Astrocyte (in vitro differentiated cells and primary cell): ENCODE data around the gene GBX1. TPM values are rescaled to one million over a fixed set of nuclear protein-coding genes. Genes with fewer than 3 reads are reported as not detected.
A peak's percentile ranks its signal among the peaks of the same experiment; 100 is the strongest.

Experiments used
- DNase-seq: peaks from one replicate; pipeline ENCODE4 v3.0.0-alpha.2; 2010; ENCODE audit warnings: low read depth
- FAIRE-seq: peaks from 2 replicates; lab custom pipeline; 2011; peaks lifted over from hg19 to GRCh38; lab: Jason Lieb, UNC
- H2AFZ ChIP-seq: 2 replicates; pipeline ENCODE4 v1.6.0; 2012; ENCODE audit warnings: low read depth, low read length, inconsistent platforms
- H3K27ac ChIP-seq: 2 replicates; pipeline ENCODE4 v1.5.1; 2011; ENCODE audit warnings: low read depth, low read length, inconsistent platforms
- H3K27me3 ChIP-seq: 2 replicates; pipeline ENCODE4 v1.6.0; 2011; ENCODE audit warnings: low read length, inconsistent platforms; ENCODE audit not compliant: insufficient read depth
- H3K36me3 ChIP-seq: 2 replicates; pipeline ENCODE4 v1.5.1; 2011; ENCODE audit warnings: low read length, inconsistent platforms; ENCODE audit not compliant: insufficient read depth
- H3K4me1 ChIP-seq: 2 replicates; pipeline ENCODE4 v1.5.1; 2011; ENCODE audit warnings: low read length, inconsistent platforms; ENCODE audit not compliant: insufficient read depth
- H3K4me2 ChIP-seq: 2 replicates; pipeline ENCODE4 v1.6.0; 2012; ENCODE audit warnings: low read length, inconsistent platforms
- H3K4me3 ChIP-seq: 2 replicates; pipeline ENCODE4 v1.5.1; 2011; ENCODE audit warnings: low read depth, mild to moderate bottlenecking, low read length, inconsistent platforms; ENCODE audit not compliant: insufficient read depth
- H3K79me2 ChIP-seq: 2 replicates; pipeline ENCODE4 v1.6.0; 2012; ENCODE audit warnings: mild to moderate bottlenecking, low read length, inconsistent platforms; ENCODE audit not compliant: insufficient read depth
- H3K9ac ChIP-seq: 2 replicates; pipeline ENCODE4 v1.6.0; 2012; ENCODE audit warnings: mild to moderate bottlenecking, low read length, inconsistent platforms
- H3K9me3 ChIP-seq: 2 replicates; pipeline ENCODE4 v1.5.1; 2012; ENCODE audit warnings: low read depth, mild to moderate bottlenecking, low read length, inconsistent platforms; ENCODE audit not compliant: insufficient read depth
- H4K20me1 ChIP-seq: 2 replicates; pipeline ENCODE4 v1.6.0; 2012; ENCODE audit warnings: low read length, inconsistent platforms; ENCODE audit not compliant: insufficient read depth
- H3K27ac Mint-ChIP-seq: one replicate; pipeline ENCODE4 v1.8.0; 2021; ENCODE audit warnings: mild to moderate bottlenecking, mixed read lengths; ENCODE audit not compliant: unreplicated experiment
- H3K27me3 Mint-ChIP-seq: one replicate; pipeline ENCODE4 v1.8.0; 2021; ENCODE audit warnings: low read depth, mixed read lengths; ENCODE audit not compliant: unreplicated experiment
- H3K36me3 Mint-ChIP-seq: one replicate; pipeline ENCODE4 v1.8.0; 2021; ENCODE audit warnings: low read depth, mixed read lengths; ENCODE audit not compliant: unreplicated experiment
- H3K4me1 Mint-ChIP-seq: one replicate; pipeline ENCODE4 v1.8.0; 2021; ENCODE audit warnings: low read depth, mixed read lengths; ENCODE audit not compliant: unreplicated experiment
- H3K4me3 Mint-ChIP-seq: one replicate; pipeline ENCODE4 v1.8.0; 2021; ENCODE audit warnings: mild to moderate bottlenecking, moderate library complexity, mixed read lengths; ENCODE audit not compliant: unreplicated experiment
- H3K9me3 Mint-ChIP-seq: one replicate; pipeline ENCODE4 v1.8.0; 2021; ENCODE audit warnings: mild to moderate bottlenecking, mixed read lengths; ENCODE audit not compliant: unreplicated experiment
- CTCF ChIP-seq: IDR thresholded peaks from 2 replicates; pipeline ENCODE4 v1.5.1; 2011; ENCODE audit warnings: low read depth, mild to moderate bottlenecking, inconsistent platforms, low read length, moderate library complexity; ENCODE audit not compliant: insufficient read depth
- EZH2 ChIP-seq: IDR thresholded peaks from 2 replicates; pipeline ENCODE4 v1.6.1; 2012; ENCODE audit warnings: mild to moderate bottlenecking, low read length, inconsistent platforms; ENCODE audit not compliant: insufficient read depth
- total RNA-seq: library from RNA; stranded (reverse); gene quantifications from 2 replicates; pipeline ENCODE4 v1.2.1, GENCODE V29; 2021

Gene GBX1
- total RNA-seq, 1 donor from 2014 or later = not detected

- Histone ChIP-seq H3K4me1 (peaks cover 14% of the 10 kb centered on the region), H3K4me3 (no peak overlapping the region), H3K4me2 (no peak overlapping the region), H4K20me1 (peaks cover 74% of the 10 kb centered on the region), H3K9ac (no peak overlapping the region), H3K36me3 (peaks cover 7% of the 10 kb centered on the region), H3K27me3 (no peaks in the 10 kb centered on the region), H3K79me2 (peaks cover 32% of the 10 kb centered on the region), H2AFZ (no peak overlapping the region), H3K9me3 (no peaks in the 10 kb centered on the region), H3K27ac (no peak overlapping the region)
- no peaks in the 10 kb centered on the region for H3K27me3 Mint-ChIP-seq
- peaks cover 5% of the 10 kb centered on the region for H3K4me1 Mint-ChIP-seq
- H3K9me3 Mint-ChIP-seq = no peaks in the 10 kb centered on the region
- no peak overlapping the region for H3K4me3 Mint-ChIP-seq
- H3K27ac Mint-ChIP-seq = peak overlapping the region; percentile 78
- H3K36me3 Mint-ChIP-seq = peaks cover 21% of the 10 kb centered on the region
- DNase-seq (no peak), FAIRE-seq (no peak)
- TF ChIP-seq CTCF = no peak
- TF ChIP-seq EZH2 = no peak
Measured at GRCh38 chr7:151119902-151120301, 47.6 kb downstream of the GBX1 start.

GRCh38 chr7:151119055-151119415 lies 48.5 kb downstream of the GBX1 start:
- Mint-ChIP-seq H3K36me3 (peaks cover 21% of the 10 kb centered on the region), H3K4me1 (peaks cover 7% of the 10 kb centered on the region), H3K27me3 (no peaks in the 10 kb centered on the region), H3K4me3 (peak overlapping the region; percentile 46), H3K9me3 (no peaks in the 10 kb centered on the region), H3K27ac (no peak overlapping the region)
- H3K27me3 ChIP-seq = no peaks in the 10 kb centered on the region
- H3K4me3 ChIP-seq = no peak overlapping the region
- no peak overlapping the region for H3K27ac ChIP-seq
- H3K4me1 ChIP-seq = peaks cover 18% of the 10 kb centered on the region
- H3K79me2 ChIP-seq = peaks cover 37% of the 10 kb centered on the region
- no peak overlapping the region for H2AFZ ChIP-seq
- no peaks in the 10 kb centered on the region for H3K36me3 ChIP-seq
- no peak overlapping the region for H3K9ac ChIP-seq
- TF ChIP-seq CTCF (no peak), EZH2 (no peak)
- FAIRE-seq (no peak), DNase-seq (no peak)
- H3K9me3 ChIP-seq = no peaks in the 10 kb centered on the region
- no peak overlapping the region for H3K4me2 ChIP-seq
- peaks cover 68% of the 10 kb centered on the region for H4K20me1 ChIP-seq

GRCh38 chr7:151118108-151119054 lies 49.1 kb downstream of the GBX1 start:
- FAIRE-seq (no peak), DNase-seq (no peak)
- Histone ChIP-seq H3K36me3 (no peaks in the 10 kb centered on the region), H3K9ac (no peak overlapping the region), H2AFZ (no peak overlapping the region), H4K20me1 (peaks cover 69% of the 10 kb centered on the region), H3K4me2 (no peak overlapping the region), H3K4me3 (no peak overlapping the region), H3K9me3 (no peaks in the 10 kb centered on the region), H3K79me2 (peaks cover 38% of the 10 kb centered on the region), H3K27me3 (no peaks in the 10 kb centered on the region), H3K4me1 (peaks cover 24% of the 10 kb centered on the region), H3K27ac (no peak overlapping the region)
- no peak overlapping the region for H3K27ac Mint-ChIP-seq
- H3K9me3 Mint-ChIP-seq = no peaks in the 10 kb centered on the region
- peaks cover 19% of the 10 kb centered on the region for H3K36me3 Mint-ChIP-seq
- no peaks in the 10 kb centered on the region for H3K27me3 Mint-ChIP-seq
- peaks cover 14% of the 10 kb centered on the region for H3K4me1 Mint-ChIP-seq
- TF ChIP-seq CTCF = no peak
- no peak for TF ChIP-seq EZH2
- H3K4me3 Mint-ChIP-seq = no peak overlapping the region
